Subcutaneous adipose tissue (tissue), 4 donors: ENCODE measurements around the gene RSPO3. TPM values are rescaled to one million over a fixed set of nuclear protein-coding genes. Genes with fewer than 3 reads are reported as not detected.

Experiments
- total RNA-seq, 4 donors: library from RNA; depleted of rRNA; stranded (reverse); fragments of >200 nt; gene quantifications; one replicate each; pipeline ENCODE4 v1.1.0, GENCODE V29; 2016
- TF ChIP-seq, protein P1 (sequence below): fragments of 450-650 bp; IDR thresholded peaks from one replicate; pipeline ENCODE4 v1.5.1; 2016; ENCODE audit warnings: low read depth, mild to moderate bottlenecking, control low read depth, antibody characterized with exemption, moderate library complexity

RSPO3 gene
- total RNA-seq, 4 donors from 2014 or later: 2.3 to 10.2 (median 2.5) TPM

DNA sequence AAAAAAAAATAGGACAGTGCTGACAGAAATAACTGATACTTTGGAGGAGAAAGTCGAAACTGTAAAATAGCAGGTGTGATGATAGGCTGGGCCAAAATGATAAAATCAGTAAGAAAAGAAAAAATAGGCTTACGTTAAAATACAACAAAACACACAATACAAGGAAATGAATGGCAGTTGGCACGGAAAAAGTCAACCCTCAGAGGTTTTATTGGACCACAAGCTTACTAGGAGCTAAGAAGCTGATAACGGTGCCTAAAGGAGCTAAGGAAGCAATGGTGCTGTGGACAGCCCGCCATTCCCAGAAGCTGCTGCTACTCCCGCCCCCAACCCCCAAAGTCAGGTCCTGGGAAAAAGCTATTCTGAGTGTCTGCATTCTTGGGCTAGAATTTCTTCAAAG, 92.3 kb downstream of the RSPO3 start:
- TF ChIP-seq, protein P1, sequence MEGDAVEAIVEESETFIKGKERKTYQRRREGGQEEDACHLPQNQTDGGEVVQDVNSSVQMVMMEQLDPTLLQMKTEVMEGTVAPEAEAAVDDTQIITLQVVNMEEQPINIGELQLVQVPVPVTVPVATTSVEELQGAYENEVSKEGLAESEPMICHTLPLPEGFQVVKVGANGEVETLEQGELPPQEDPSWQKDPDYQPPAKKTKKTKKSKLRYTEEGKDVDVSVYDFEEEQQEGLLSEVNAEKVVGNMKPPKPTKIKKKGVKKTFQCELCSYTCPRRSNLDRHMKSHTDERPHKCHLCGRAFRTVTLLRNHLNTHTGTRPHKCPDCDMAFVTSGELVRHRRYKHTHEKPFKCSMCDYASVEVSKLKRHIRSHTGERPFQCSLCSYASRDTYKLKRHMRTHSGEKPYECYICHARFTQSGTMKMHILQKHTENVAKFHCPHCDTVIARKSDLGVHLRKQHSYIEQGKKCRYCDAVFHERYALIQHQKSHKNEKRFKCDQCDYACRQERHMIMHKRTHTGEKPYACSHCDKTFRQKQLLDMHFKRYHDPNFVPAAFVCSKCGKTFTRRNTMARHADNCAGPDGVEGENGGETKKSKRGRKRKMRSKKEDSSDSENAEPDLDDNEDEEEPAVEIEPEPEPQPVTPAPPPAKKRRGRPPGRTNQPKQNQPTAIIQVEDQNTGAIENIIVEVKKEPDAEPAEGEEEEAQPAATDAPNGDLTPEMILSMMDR: no peak

DNA sequence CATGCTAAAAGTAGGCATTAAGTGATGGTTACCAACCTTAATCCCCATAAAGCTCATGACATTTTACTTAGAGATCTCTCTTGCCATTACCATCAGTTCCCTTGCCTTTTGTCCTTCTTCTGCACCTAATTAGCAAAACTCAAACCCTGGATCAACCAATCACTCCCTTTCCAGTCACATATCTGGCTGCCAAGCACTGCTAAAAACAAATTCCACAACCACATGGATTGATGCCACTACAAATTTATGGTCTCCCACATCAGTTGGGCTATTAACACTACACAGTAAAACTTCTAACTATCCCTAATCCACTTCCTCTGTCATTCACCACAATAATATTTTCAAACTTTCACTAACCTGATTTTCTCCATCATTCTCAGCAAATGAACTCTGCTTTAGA, 93.9 kb downstream of the RSPO3 start:
- TF ChIP-seq, protein P1: no peak

DNA sequence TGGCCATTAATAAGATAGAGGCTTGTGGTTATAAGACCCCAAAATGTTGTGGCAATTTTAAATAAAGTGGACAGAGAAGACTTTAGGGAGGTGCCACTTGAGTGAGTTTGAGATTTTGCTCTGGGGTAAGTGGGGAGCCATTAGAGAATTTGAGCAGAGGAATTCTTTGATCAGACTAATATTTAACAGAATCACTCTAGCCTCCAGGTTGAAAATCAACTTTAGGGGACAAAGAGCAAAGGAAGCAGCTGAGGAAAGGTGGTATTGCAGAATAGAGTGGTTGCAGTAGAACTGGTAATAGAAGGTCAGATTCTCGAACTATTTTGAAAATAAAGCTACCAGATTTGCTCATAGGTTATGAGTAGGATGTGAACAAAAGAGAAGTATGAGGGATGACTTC, 97.5 kb downstream of the RSPO3 start:
- TF ChIP-seq, protein P1: no peak

DNA sequence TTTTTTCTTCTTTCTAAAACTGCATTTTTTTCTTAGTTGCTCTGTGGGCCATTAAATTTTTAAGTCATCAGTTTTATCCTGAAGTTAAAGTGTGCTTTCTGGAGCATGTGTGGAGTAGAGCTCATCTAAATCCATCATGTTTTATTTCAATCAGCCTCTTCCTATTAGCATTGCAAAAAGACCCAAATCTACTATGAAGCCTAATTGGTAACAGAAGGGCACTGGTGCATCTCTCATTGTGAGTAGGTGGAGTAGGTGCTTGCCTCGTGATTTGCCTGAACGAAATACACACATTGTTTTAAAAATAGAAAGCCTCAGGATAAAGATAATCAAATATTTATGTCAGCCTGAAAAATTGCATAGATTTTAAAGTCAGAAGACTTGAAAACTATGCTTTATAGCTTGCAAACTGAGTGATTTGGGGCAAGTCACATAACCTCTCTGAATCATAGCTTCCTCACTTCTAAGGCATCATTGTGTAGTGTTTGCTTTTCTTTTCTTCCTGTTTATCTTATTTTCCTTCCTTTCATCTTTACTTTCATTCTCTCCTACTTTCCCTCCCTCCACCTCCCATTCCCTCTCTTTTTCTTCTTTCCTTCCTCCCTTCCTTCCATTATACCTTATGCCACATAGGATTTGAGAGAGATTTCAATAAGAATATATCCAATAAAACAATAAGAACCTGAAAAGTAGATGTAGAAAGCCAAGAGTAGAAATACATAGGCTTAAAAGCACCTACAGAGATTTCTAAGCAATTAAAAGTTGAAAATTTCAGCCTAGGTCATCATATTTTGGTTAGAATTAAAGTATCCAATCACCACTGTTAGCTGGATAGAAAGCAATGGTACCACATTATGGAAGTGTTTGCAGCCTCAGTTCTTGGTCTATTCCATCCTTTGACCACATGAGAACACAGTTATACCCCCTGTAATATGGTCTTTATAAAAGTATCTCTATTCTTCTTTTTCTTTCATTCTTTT, 98.6 kb downstream of the RSPO3 start:
- TF ChIP-seq, protein P1: no peak

DNA sequence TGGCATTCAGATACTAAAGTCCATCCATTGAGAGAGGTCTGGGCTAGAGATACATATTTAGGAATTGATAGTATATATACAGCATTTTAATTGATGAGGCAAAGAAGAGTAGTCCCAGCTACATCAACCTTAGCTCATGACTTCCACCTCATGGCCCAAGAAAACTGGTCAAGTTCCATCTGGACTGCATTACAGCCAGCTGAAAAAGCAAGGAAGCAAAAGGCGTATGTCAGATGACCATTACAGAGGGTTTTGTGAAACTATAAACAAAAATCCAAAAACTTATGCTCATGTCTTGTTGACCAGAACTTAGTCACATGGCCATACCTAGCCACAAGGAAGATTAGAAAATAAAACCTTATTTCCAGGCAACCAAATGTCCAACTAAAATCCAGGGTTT, 101.4 kb downstream of the RSPO3 start:
- TF ChIP-seq, protein P1: no peak

DNA sequence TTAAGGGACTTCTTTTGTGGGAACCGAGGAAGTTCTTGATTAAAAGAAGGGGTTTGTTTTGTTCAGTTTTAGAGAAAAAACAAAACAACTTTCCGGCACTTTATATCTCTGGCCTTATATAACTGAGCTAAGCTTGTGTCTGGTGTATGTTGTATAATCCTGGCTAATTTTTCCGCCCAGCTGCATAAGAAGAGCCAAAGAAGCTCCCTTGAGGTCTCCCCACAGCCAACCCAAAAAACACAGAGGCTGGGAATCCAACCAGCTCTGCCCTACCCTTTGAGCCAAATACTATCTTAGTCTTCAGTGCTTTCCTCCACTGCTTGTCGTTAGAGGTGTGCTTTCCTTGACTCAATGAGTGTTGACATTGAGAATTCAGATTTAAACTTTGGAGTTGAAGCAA, 102.7 kb downstream of the RSPO3 start:
- TF ChIP-seq, protein P1: no peak

DNA sequence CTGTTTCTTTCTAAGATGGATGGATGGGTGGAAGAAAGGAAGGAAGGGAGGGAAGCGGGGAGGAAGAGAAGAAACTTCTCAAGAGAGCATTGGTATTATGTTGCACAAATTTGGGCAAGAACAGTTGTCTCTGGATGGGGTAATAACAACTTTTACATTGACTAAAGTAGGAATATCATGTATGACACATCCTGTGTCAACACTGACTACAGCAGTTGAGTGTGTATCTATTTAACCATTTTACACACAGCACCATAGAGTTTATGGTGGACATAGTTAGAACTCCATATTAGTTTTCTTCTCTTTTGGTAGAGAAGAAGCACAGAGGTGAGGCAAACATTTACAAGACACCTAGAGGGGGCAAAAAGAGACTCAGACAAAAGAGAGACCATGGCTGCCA, 103.9 kb downstream of the RSPO3 start:
- TF ChIP-seq, protein P1: no peak
